IPS-18c (cell line): Measurements from ENCODE around the gene PGLYRP4.

ENCODE experiments used
- H3K4me3 ChIP-seq: 2 replicates; pipeline ENCODE4 v1.7.0; 2013; ENCODE audit warnings: low read depth, mild to moderate bottlenecking, low read length, moderate library complexity; ENCODE audit not compliant: insufficient read depth
- H3K9me3 ChIP-seq: one replicate; pipeline ENCODE4 v1.6.1; 2013; ENCODE audit warnings: mild to moderate bottlenecking, low read length, moderate library complexity; ENCODE audit not compliant: control insufficient read depth, insufficient read depth

PGLYRP4 gene

GRCh38 chr1:153386500-153386901, 37.9 kb upstream of the PGLYRP4 start:
- H3K9me3 ChIP-seq = no peaks in the 10 kb centered on the region
- H3K4me3 ChIP-seq = no peak overlapping the region

GRCh38 chr1:153384958-153385580, 36.4 kb upstream of the PGLYRP4 start:
- H3K9me3 ChIP-seq = no peaks in the 10 kb centered on the region

GRCh38 chr1:153380711-153381110, 32.1 kb upstream of the PGLYRP4 start:
- H3K9me3 ChIP-seq = no peaks in the 10 kb centered on the region
- H3K4me3 ChIP-seq = no peak overlapping the region

More at GRCh38 chr1:153384958-153385580, 36.4 kb upstream of the PGLYRP4 start:
- no peak overlapping the region for H3K4me3 ChIP-seq

GRCh38 chr1:153379591-153379990, 30.9 kb upstream of the PGLYRP4 start:
- Histone ChIP-seq H3K9me3 (no peaks in the 10 kb centered on the region), H3K4me3 (no peak overlapping the region)

- Histone ChIP-seq H3K4me3 (no peak within 1 kb of the TSS), H3K9me3 (no peaks in the 10 kb centered on the region)
These were observed 26.9 kb upstream of the PGLYRP4 start, which contains the start of gene S100A12 for GRCh38 chr1:153375511-153375910. Gene S100A12 (minus strand): TSS chr1:153375621. CDS start chr1:153374592, 1,029 bp downstream.

- H3K4me3 ChIP-seq = no peak overlapping the region
- no peaks in the 10 kb centered on the region for H3K9me3 ChIP-seq
These were observed 25.4 kb upstream of the PGLYRP4 start for GRCh38 chr1:153374071-153374470.

GRCh38 chr1:153372571-153372970, 23.9 kb upstream of the PGLYRP4 start:
- Histone ChIP-seq H3K4me3 (no peak overlapping the region), H3K9me3 (no peaks in the 10 kb centered on the region)

- no peak overlapping the region for H3K4me3 ChIP-seq
- H3K9me3 ChIP-seq = peaks cover 2% of the 10 kb centered on the region
These were observed 22.6 kb upstream of the PGLYRP4 start for GRCh38 chr1:153371231-153371630.

GRCh38 chr1:153370146-153370545, 21.5 kb upstream of the PGLYRP4 start:
- Histone ChIP-seq H3K4me3 (no peak overlapping the region), H3K9me3 (peaks cover 2% of the 10 kb centered on the region)

- Histone ChIP-seq H3K4me3 (no peak overlapping the region), H3K9me3 (peaks cover 2% of the 10 kb centered on the region)
These were observed 19.9 kb upstream of the PGLYRP4 start for GRCh38 chr1:153368495-153368894.

GRCh38 chr1:153367090-153367489, 18.4 kb upstream of the PGLYRP4 start:
- H3K4me3 ChIP-seq = no peak overlapping the region
- peaks cover 2% of the 10 kb centered on the region for H3K9me3 ChIP-seq

- Histone ChIP-seq H3K9me3 (peaks cover 2% of the 10 kb centered on the region), H3K4me3 (no peak overlapping the region)
These were observed 17.6 kb upstream of the PGLYRP4 start for GRCh38 chr1:153366261-153366660.

GRCh38 chr1:153365696-153366095, 17.1 kb upstream of the PGLYRP4 start:
- Histone ChIP-seq H3K9me3 (peaks cover 2% of the 10 kb centered on the region), H3K4me3 (no peak overlapping the region)

- peaks cover 2% of the 10 kb centered on the region for H3K9me3 ChIP-seq
- H3K4me3 ChIP-seq = no peak overlapping the region
These were observed 16.4 kb upstream of the PGLYRP4 start for GRCh38 chr1:153364766-153365666.

GRCh38 chr1:153364156-153364555, 15.5 kb upstream of the PGLYRP4 start:
- Histone ChIP-seq H3K4me3 (no peak overlapping the region), H3K9me3 (peaks cover 2% of the 10 kb centered on the region)

GRCh38 chr1:153363641-153364040, 15.0 kb upstream of the PGLYRP4 start:
- no peak overlapping the region for H3K4me3 ChIP-seq
- H3K9me3 ChIP-seq = peaks cover 2% of the 10 kb centered on the region

- Histone ChIP-seq H3K4me3 (no peak overlapping the region), H3K9me3 (peaks cover under 1% of the 10 kb centered on the region)
These were observed 13.6 kb upstream of the PGLYRP4 start for GRCh38 chr1:153362187-153362775.
